Stimulated activated CD4-positive, alpha-beta T cell treated with anti-CD3 and anti-CD28 coated beads, Interleukin-1b, Interleukin-23, amount 100 ng/mL, for 24 hours (primary cell): ENCODE measurements around the gene DGAT2.
"Not testable (repeated sequence)": the region's sequence is repeated elsewhere in the genome, so short reads cannot be mapped to it uniquely, and the experiment has no call there.

ENCODE experiments used
- DNase-seq, 4 experiments: peaks; one replicate each; pipeline ENCODE4 v3.0.0-alpha.2; 2020; ENCODE audit warnings: low read depth in 4 of 4, low spot score in 1 of 4

Gene DGAT2

GRCh38 chr11:75768112-75768908 lies at the start of gene DGAT2:
Gene DGAT2 (plus strand): TSS chr11:75768778. CDS start chr11:75768992, 214 bp downstream.
- peak; percentile 41 to 59 (median 49) for DNase-seq

- DNase-seq = no peak
Measured at GRCh38 chr11:75719340-75720239, 49.0 kb upstream of the DGAT2 start.

- DNase-seq = no peak
Measured at GRCh38 chr11:75720639-75721038, 47.9 kb upstream of the DGAT2 start.

- no peak for DNase-seq
Measured at GRCh38 chr11:75721852-75722668, 46.5 kb upstream of the DGAT2 start.

- DNase-seq = no peak
Measured at GRCh38 chr11:75722669-75723042, 45.9 kb upstream of the DGAT2 start.

- DNase-seq = no peak
Measured at GRCh38 chr11:75725547-75726320, 42.8 kb upstream of the DGAT2 start.

GRCh38 chr11:75728992-75729391 lies 39.6 kb upstream of the DGAT2 start:
- DNase-seq = no peak

- DNase-seq = no peak
Measured at GRCh38 chr11:75731095-75731494, 37.5 kb upstream of the DGAT2 start.

GRCh38 chr11:75733071-75733430 lies 35.5 kb upstream of the DGAT2 start:
- DNase-seq = no peak

GRCh38 chr11:75733431-75734107 lies 35.0 kb upstream of the DGAT2 start:
- DNase-seq = no peak

GRCh38 chr11:75734491-75735180 lies 33.9 kb upstream of the DGAT2 start:
- DNase-seq = no peak

GRCh38 chr11:75735181-75735845 lies 33.3 kb upstream of the DGAT2 start:
- no peak for DNase-seq

- DNase-seq = no peak
Measured at GRCh38 chr11:75737314-75737713, 31.3 kb upstream of the DGAT2 start.

- no peak for DNase-seq
Measured at GRCh38 chr11:75740681-75741080, 27.9 kb upstream of the DGAT2 start.

GRCh38 chr11:75743159-75743558 lies 25.4 kb upstream of the DGAT2 start:
- DNase-seq = not testable (repeated sequence)

GRCh38 chr11:75743711-75744563 lies 24.6 kb upstream of the DGAT2 start:
- DNase-seq = no peak

- DNase-seq = no peak
Measured at GRCh38 chr11:75745807-75746206, 22.8 kb upstream of the DGAT2 start.

- DNase-seq = not testable (repeated sequence)
Measured at GRCh38 chr11:75748729-75749273, 19.8 kb upstream of the DGAT2 start.
